Left ventricle myocardium inferior (tissue), 1 donor: ENCODE measurements around the gene MAPK7. TPM values are rescaled to one million over a fixed set of nuclear protein-coding genes. Genes with fewer than 3 reads are reported as not detected.
A peak's percentile ranks its signal among the peaks of the same experiment; 100 is the strongest.

Experiments
- DNase-seq: peaks from one replicate; pipeline ENCODE4 v3.0.0-alpha.2; 2020
- H3K27ac ChIP-seq: fragments of 200-600 bp; replicated peaks from 2 replicates; pipeline ENCODE4 v1.8.0; 2021
- H3K27me3 ChIP-seq: fragments of 200-600 bp; 2 replicates; pipeline ENCODE4 v1.8.0; 2021; ENCODE audit warnings: low read depth
- H3K36me3 ChIP-seq: fragments of 200-600 bp; 2 replicates; pipeline ENCODE4 v1.8.0; 2021
- H3K4me1 ChIP-seq: fragments of 200-600 bp; 2 replicates; pipeline ENCODE4 v1.8.0; 2021
- H3K4me3 ChIP-seq: fragments of 200-600 bp; 2 replicates; pipeline ENCODE4 v1.8.0; 2021; ENCODE audit warnings: mild to moderate bottlenecking, moderate library complexity
- H3K9me3 ChIP-seq: fragments of 200-600 bp; replicated peaks from 2 replicates; pipeline ENCODE4 v1.8.0; 2021
- intact Hi-C: fragments of 100-400 bp; cut with micrococcal nuclease; formaldehyde crosslinking; loops from one replicate; pipeline ENCODE4 v1.11.0; 2022
- total RNA-seq: library from RNA; stranded (reverse); fragmentation: NEBNext Ultra II Directional; extraction: Animal tissue kit (Norgen Biotek cat#: 25700); gene quantifications from one replicate; pipeline ENCODE4 v1.2.1, GENCODE V29; 2021
- TF ChIP-seq, protein P1 (sequence below): fragments of 200-600 bp; IDR thresholded peaks from 2 replicates; pipeline ENCODE4 v1.8.0; 2021; ENCODE audit warnings: antibody characterized with exemption, mild to moderate bottlenecking, borderline replicate concordance
- donor health status: DM: no; HTN: yes; CAD: no; lungs with severe emphysema.

The MAPK7 gene
- total RNA-seq, 1 donor from 2014 or later = 11.4 TPM

- H3K4me1 ChIP-seq = peaks cover 56% of the 10 kb centered on the region
- DNase-seq = no peak
Measured at GRCh38 chr17:19380481-19381301, 2.4 kb downstream of the MAPK7 start.

GRCh38 chr17:19381361-19381740, 3.1 kb downstream of the MAPK7 start:
- Histone ChIP-seq H3K4me1 (peaks cover 63% of the 10 kb centered on the region), H3K27ac (no peak overlapping the region), H3K27me3 (no peaks in the 10 kb centered on the region), H3K36me3 (peaks cover 47% of the 10 kb centered on the region), H3K9me3 (no peaks in the 10 kb centered on the region), H3K4me3 (no peak overlapping the region)
- TF ChIP-seq, protein P1, sequence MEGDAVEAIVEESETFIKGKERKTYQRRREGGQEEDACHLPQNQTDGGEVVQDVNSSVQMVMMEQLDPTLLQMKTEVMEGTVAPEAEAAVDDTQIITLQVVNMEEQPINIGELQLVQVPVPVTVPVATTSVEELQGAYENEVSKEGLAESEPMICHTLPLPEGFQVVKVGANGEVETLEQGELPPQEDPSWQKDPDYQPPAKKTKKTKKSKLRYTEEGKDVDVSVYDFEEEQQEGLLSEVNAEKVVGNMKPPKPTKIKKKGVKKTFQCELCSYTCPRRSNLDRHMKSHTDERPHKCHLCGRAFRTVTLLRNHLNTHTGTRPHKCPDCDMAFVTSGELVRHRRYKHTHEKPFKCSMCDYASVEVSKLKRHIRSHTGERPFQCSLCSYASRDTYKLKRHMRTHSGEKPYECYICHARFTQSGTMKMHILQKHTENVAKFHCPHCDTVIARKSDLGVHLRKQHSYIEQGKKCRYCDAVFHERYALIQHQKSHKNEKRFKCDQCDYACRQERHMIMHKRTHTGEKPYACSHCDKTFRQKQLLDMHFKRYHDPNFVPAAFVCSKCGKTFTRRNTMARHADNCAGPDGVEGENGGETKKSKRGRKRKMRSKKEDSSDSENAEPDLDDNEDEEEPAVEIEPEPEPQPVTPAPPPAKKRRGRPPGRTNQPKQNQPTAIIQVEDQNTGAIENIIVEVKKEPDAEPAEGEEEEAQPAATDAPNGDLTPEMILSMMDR = no peak
- DNase-seq = no peak
- intact Hi-C loops = no loop called here

More at GRCh38 chr17:19380481-19381301, 2.4 kb downstream of the MAPK7 start:
- TF ChIP-seq, protein P1 = no peak
- H3K27ac ChIP-seq = no peak overlapping the region
- H3K9me3 ChIP-seq = no peaks in the 10 kb centered on the region
- no peak overlapping the region for H3K4me3 ChIP-seq
- H3K36me3 ChIP-seq = peaks cover 47% of the 10 kb centered on the region
- H3K27me3 ChIP-seq = no peaks in the 10 kb centered on the region
- intact Hi-C loops = no loop called here

DNA sequence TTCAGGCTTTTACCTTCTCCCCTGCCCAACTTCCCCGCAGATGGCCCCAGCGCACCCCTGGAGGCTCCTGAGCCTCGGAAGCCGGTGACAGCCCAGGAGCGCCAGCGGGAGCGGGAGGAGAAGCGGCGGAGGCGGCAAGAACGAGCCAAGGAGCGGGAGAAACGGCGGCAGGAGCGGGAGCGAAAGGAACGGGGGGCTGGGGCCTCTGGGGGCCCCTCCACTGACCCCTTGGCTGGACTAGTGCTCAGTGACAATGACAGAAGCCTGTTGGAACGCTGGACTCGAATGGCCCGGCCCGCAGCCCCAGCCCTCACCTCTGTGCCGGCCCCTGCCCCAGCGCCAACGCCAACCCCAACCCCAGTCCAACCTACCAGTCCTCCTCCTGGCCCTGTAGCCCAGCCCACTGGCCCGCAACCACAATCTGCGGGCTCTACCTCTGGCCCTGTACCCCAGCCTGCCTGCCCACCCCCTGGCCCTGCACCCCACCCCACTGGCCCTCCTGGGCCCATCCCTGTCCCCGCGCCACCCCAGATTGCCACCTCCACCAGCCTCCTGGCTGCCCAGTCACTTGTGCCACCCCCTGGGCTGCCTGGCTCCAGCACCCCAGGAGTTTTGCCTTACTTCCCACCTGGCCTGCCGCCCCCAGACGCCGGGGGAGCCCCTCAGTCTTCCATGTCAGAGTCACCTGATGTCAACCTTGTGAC, 3.6 kb downstream of the MAPK7 start:
- TF ChIP-seq, protein P1 = no peak
- peaks cover 63% of the 10 kb centered on the region for H3K4me1 ChIP-seq
- no peak for DNase-seq
- no peak overlapping the region for H3K4me3 ChIP-seq
- H3K36me3 ChIP-seq = peaks cover 47% of the 10 kb centered on the region
- peak overlapping the region; percentile 28 for H3K27ac ChIP-seq
- no peaks in the 10 kb centered on the region for H3K9me3 ChIP-seq
- H3K27me3 ChIP-seq = no peaks in the 10 kb centered on the region
- intact Hi-C loops = no loop called here

DNA sequence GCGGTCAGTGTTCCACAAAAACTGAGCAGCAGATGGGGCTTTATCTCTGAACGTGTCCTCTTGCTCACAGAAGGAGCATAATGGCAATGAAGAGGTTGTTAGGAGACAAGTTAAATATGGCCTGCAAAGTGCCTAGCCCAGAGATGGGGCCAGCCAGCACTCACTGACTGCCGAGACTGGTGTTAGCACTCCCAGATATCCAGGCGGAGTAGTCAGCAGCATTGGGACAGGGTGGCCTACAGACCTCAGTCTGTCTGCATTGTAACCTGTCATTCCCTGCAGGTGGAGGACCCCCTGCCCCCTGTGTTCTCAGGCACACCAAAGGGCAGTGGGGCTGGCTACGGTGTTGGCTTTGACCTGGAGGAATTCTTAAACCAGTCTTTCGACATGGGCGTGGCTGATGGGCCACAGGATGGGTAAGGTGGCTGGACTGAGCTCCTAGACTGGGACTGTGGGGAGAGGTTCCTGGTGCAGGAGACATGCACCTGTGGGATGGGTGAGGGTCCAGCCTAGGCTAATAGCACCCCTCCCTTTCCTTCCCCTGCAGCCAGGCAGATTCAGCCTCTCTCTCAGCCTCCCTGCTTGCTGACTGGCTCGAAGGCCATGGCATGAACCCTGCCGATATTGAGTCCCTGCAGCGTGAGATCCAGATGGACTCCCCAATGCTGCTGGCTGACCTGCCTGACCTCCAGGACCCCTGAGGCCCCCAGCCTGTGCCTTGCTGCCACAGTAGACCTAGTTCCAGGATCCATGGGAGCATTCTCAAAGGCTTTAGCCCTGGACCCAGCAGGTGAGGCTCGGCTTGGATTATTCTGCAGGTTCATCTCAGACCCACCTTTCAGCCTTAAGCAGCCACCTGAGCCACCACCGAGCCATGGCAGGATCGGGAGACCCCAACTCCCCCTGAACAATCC, 4.5 kb downstream of the MAPK7 start:
- H3K9me3 ChIP-seq = no peaks in the 10 kb centered on the region
- no peaks in the 10 kb centered on the region for H3K27me3 ChIP-seq
- H3K36me3 ChIP-seq = peaks cover 47% of the 10 kb centered on the region
- no peak overlapping the region for H3K4me3 ChIP-seq
- peak overlapping the region; percentile 88 for H3K27ac ChIP-seq
- intact Hi-C loops = no loop called here
- DNase-seq = no peak
- TF ChIP-seq, protein P1 = no peak
- peaks cover 67% of the 10 kb centered on the region for H3K4me1 ChIP-seq

- intact Hi-C loops = no loop called here
- Histone ChIP-seq H3K36me3 (peaks cover 47% of the 10 kb centered on the region), H3K27ac (peak overlapping the region; percentile 88), H3K4me1 (peaks cover 72% of the 10 kb centered on the region), H3K27me3 (no peaks in the 10 kb centered on the region), H3K4me3 (peak overlapping the region; percentile 26), H3K9me3 (no peaks in the 10 kb centered on the region)
- DNase-seq = peak; percentile 53
- TF ChIP-seq, protein P1 = no peak
Measured at GRCh38 chr17:19383681-19384470, 5.6 kb downstream of the MAPK7 start.
